Measurements from ENCODE around the gene KCNJ18. TPM values are rescaled to one million over a fixed set of nuclear protein-coding genes. Genes with fewer than 3 reads are reported as not detected.
"Not testable (repeated sequence)": the region's sequence is repeated elsewhere in the genome, so short reads cannot be mapped to it uniquely, and the experiment has no call there.

Gene KCNJ18
- total RNA-seq, 1 experiment from 2014 or later: not detected

DNA sequence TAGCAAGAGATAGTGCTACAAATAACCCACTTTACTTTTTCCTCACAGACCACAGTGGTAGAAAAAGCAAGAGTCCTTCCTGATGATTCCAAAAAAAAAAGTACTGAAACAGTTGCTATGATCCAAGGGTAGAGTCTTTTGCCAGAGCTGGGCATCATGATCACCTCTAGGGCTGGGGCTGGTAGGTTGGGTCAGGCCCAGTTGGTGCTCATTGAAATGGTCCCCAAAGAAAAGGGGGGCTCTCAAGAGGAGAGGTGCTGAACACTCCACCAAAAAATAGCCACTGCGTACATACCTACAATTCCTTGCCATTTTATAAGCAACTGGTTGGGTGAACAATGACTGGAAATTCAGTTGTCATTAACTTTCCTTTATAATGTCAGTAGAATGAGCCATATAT, 30.9 kb upstream of the KCNJ18 start:
- intact Hi-C loops (cut with micrococcal nuclease; ENCODE audit: unreplicated experiment); in situ Hi-C loops (cut with HindIII; ENCODE audit: low pct_unique_long_range_greater_than_20kb, low sequenced_read_pairs); POLR2A ChIA-PET; BruUV-seq (replicated peaks); ATAC-seq; H3K36me3 ChIP-seq (ENCODE audit: control insufficient read depth, insufficient read depth, low read length); H3K27me3 ChIP-seq (ENCODE audit: control insufficient read depth, insufficient read depth, low read length); H3K9me3 ChIP-seq (ENCODE audit: control insufficient read depth, insufficient read depth, low read depth, low read length); CTCF ChIA-PET; H3K4me1 ChIP-seq (ENCODE audit: control insufficient read depth, insufficient read depth, low read length); DNase-seq (ENCODE audit: low read depth, low spot score); H3K27ac ChIP-seq (ENCODE audit: low read length); H3K4me3 ChIP-seq (ENCODE audit: low read depth in 2 of 2, low read length in 2 of 2): not testable (repeated sequence)

DNA sequence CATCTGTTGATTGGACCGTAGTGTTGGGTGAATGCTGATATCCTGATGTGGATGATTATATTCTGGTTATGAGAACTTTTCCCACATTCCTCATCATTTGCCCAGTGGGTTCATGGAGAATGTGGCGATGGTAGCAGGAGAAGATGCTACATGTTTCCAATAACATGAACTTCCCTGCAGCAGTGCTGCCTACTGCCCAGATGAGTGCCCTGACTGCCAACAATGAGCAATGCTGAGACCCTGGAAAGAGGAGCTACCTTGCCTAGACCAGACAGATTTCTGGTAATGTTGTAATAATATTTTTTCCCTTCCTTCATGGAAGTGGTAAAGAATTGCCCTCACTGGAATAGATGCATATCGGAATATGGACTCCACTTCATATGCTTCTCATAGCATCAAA, 29.2 kb upstream of the KCNJ18 start:
- H3K4me1 ChIP-seq (ENCODE audit: control insufficient read depth, insufficient read depth, low read length); ATAC-seq; in situ Hi-C loops (cut with HindIII; ENCODE audit: low pct_unique_long_range_greater_than_20kb, low sequenced_read_pairs); H3K4me3 ChIP-seq (ENCODE audit: low read depth in 2 of 2, low read length in 2 of 2); H3K27ac ChIP-seq (ENCODE audit: low read length); intact Hi-C loops (cut with micrococcal nuclease; ENCODE audit: unreplicated experiment); H3K27me3 ChIP-seq (ENCODE audit: control insufficient read depth, insufficient read depth, low read length); BruUV-seq (replicated peaks); H3K9me3 ChIP-seq (ENCODE audit: control insufficient read depth, insufficient read depth, low read depth, low read length); DNase-seq (ENCODE audit: low read depth, low spot score); CTCF ChIA-PET; POLR2A ChIA-PET; H3K36me3 ChIP-seq (ENCODE audit: control insufficient read depth, insufficient read depth, low read length): not testable (repeated sequence)

DNA sequence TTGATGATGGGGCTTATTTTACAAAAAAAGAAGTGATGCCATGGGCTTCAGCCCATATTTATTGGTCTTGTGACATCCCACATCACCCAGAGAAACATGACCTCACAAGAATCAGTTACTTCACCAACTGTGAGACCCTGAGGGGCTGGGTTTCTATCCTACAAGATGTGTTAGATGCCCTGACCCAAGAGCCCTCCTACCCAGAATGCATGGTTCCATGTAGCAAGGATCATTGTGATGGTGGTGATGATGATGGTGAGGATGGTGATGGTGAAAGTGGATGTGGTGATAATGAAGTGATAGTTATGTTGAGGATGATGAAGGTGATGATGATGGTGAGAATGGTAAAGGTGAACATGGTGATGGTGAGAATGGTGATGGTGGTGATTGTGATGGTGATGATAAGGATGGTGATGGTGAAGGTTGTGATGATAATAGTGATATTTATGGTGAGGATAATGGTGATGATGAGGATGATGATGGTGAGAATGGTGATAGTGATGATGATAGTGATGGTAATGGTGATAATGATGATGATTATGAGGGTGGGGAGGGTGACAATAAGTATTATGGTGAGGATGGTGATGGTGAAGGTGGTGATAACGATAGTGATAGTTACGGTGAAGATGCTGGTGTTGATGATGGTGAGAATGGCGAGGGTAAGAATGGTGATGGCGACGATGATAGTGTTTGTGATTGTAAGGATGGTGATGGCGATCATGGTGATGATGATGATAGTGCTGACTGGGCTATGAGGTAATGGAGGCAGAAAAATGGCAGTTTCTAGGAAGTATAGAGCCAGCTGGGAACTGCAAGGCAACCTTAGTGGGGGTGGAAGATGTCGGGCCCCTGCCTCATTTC, 28.5 kb upstream of the KCNJ18 start:
- BruUV-seq (replicated peaks); ATAC-seq; intact Hi-C loops (cut with micrococcal nuclease; ENCODE audit: unreplicated experiment); POLR2A ChIA-PET; H3K36me3 ChIP-seq (ENCODE audit: control insufficient read depth, insufficient read depth, low read length); H3K27me3 ChIP-seq (ENCODE audit: control insufficient read depth, insufficient read depth, low read length); H3K4me3 ChIP-seq (ENCODE audit: low read depth in 2 of 2, low read length in 2 of 2); CTCF ChIA-PET; H3K4me1 ChIP-seq (ENCODE audit: control insufficient read depth, insufficient read depth, low read length); H3K9me3 ChIP-seq (ENCODE audit: control insufficient read depth, insufficient read depth, low read depth, low read length); in situ Hi-C loops (cut with HindIII; ENCODE audit: low pct_unique_long_range_greater_than_20kb, low sequenced_read_pairs); H3K27ac ChIP-seq (ENCODE audit: low read length); DNase-seq (ENCODE audit: low read depth, low spot score): not testable (repeated sequence)

DNA sequence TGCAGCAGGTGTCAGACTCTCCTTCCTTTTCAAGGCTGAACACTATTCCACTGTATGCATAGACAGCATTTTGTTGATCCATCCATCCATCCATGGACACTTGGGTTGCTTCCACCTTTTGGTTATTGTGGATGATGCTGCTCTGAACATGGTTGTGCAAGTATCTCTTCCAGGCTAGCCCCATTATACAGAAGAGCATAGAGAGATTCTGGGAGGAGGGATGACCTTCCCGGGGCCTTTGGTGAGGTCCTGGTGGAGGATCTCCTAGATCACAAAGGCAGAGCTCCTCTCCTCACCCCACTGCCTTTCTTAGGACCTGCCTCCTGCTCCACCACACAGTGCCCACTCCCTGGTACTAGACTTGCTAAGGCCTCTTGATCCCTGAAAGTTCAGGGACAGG, 27.2 kb upstream of the KCNJ18 start:
- in situ Hi-C loops (cut with HindIII; ENCODE audit: low pct_unique_long_range_greater_than_20kb, low sequenced_read_pairs); H3K27me3 ChIP-seq (ENCODE audit: control insufficient read depth, insufficient read depth, low read length); H3K4me3 ChIP-seq (ENCODE audit: low read depth in 2 of 2, low read length in 2 of 2); H3K9me3 ChIP-seq (ENCODE audit: control insufficient read depth, insufficient read depth, low read depth, low read length); H3K36me3 ChIP-seq (ENCODE audit: control insufficient read depth, insufficient read depth, low read length); BruUV-seq (replicated peaks); DNase-seq (ENCODE audit: low read depth, low spot score); POLR2A ChIA-PET; intact Hi-C loops (cut with micrococcal nuclease; ENCODE audit: unreplicated experiment); H3K4me1 ChIP-seq (ENCODE audit: control insufficient read depth, insufficient read depth, low read length); ATAC-seq; CTCF ChIA-PET; H3K27ac ChIP-seq (ENCODE audit: low read length): not testable (repeated sequence)

DNA sequence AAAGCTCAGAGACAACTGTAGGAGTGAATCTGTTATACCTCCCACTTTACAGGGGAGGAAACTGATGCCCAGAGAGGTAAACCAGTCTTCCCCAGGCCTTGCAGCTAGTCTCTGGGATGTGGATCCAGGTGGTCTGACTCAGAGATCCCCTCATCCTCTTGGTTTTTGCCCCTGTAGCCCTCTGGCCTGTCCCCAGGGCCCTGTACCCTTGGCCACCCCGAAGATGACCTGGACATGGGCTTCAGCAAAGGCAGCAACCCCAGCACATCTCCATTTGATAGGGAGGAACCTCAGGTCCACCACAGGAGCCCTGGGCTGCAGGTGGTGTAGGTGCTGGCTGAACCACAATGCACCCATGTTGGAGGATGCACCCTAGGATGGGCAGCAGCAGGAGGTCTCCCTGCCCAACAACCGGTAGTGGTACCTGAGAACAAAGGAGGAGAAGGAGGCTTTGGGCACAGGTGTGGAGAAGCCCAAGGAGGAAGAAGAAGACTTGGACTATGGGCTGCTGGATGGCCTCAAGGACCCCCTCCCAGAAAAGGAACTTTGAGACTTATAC, 26.3 kb upstream of the KCNJ18 start:
- BruUV-seq (replicated peaks); POLR2A ChIA-PET; intact Hi-C loops (cut with micrococcal nuclease; ENCODE audit: unreplicated experiment): not testable (repeated sequence)

DNA sequence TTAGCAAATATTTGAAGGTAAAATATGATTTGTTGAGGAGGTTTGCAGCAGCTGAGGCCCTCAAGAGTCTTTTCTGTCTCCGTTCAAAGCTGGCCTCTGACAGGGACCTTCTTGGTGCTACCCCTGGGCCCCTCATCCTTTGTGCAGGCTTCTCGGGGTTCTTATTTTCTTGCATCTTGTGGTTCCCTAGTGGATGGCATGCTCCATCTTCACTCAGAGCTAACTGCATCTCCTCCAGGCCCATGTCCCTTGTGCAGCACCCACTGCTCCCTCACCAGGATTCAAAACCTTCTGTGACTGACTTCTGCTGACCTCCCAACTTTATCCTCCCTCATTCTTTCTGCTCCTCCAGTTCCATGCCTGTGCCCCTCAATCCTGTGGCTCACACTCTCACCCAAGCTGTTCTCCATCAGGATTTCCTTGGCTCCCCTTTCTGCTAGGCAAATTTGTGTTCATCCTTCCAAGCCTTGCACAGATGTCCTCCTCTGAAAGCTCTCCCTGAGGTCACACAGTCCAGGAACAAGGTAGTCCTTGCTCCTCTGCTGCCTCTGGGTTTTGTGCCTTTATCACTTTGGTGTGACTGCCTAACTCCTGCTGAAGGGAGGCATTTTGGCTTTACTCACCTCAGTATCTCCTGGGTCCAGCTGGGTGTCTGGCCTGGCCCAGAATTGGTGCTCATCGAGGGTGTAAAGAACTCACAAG, 25.5 kb upstream of the KCNJ18 start:
- BruUV-seq (replicated peaks); H3K4me3 ChIP-seq (ENCODE audit: low read depth in 2 of 2, low read length in 2 of 2); H3K9me3 ChIP-seq (ENCODE audit: control insufficient read depth, insufficient read depth, low read depth, low read length); H3K27me3 ChIP-seq (ENCODE audit: control insufficient read depth, insufficient read depth, low read length); H3K36me3 ChIP-seq (ENCODE audit: control insufficient read depth, insufficient read depth, low read length); DNase-seq (ENCODE audit: low read depth, low spot score); H3K4me1 ChIP-seq (ENCODE audit: control insufficient read depth, insufficient read depth, low read length); ATAC-seq; H3K27ac ChIP-seq (ENCODE audit: low read length); POLR2A ChIA-PET; CTCF ChIA-PET; in situ Hi-C loops (cut with HindIII; ENCODE audit: low pct_unique_long_range_greater_than_20kb, low sequenced_read_pairs); intact Hi-C loops (cut with micrococcal nuclease; ENCODE audit: unreplicated experiment): not testable (repeated sequence)

More for the DNA sequence above, 26.3 kb upstream of the KCNJ18 start:
- ATAC-seq; DNase-seq (ENCODE audit: low read depth, low spot score); H3K9me3 ChIP-seq (ENCODE audit: control insufficient read depth, insufficient read depth, low read depth, low read length); H3K36me3 ChIP-seq (ENCODE audit: control insufficient read depth, insufficient read depth, low read length); H3K27ac ChIP-seq (ENCODE audit: low read length); H3K27me3 ChIP-seq (ENCODE audit: control insufficient read depth, insufficient read depth, low read length); in situ Hi-C loops (cut with HindIII; ENCODE audit: low pct_unique_long_range_greater_than_20kb, low sequenced_read_pairs); H3K4me3 ChIP-seq (ENCODE audit: low read depth in 2 of 2, low read length in 2 of 2); H3K4me1 ChIP-seq (ENCODE audit: control insufficient read depth, insufficient read depth, low read length); CTCF ChIA-PET: not testable (repeated sequence)

DNA sequence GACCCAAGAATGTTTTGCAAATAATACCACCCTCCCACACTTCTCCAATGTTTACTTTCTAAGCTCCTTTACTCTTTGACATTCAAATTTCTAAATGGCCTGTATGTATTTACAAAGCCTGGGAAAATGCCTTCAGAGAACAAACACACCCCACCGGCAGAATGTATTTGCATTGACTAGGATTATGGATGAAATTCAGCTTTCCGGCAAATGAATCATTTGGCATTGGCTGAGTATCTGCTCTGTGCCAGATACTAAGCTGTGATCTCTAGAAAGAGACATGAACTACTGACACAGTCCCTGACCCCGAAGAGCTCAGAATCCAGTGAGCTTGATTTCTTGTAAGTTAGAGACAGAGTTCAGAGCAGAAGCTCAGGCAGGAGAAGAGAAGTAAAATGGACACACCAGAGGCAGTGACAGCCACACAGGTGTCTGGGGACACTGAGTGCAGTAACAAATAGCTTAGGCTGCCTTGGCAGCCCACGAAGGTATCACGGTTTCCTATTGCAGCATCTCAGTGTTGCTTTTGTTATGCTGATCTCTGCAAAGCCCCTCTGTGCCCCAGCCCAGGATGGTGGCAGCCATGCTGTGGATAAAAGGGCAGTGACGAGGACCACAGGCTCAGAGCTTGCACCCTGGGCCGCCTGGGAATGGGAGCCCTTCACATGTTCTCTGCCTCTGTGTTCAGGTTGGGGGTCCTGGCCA, 24.8 kb upstream of the KCNJ18 start:
- H3K4me3 ChIP-seq (ENCODE audit: low read depth in 2 of 2, low read length in 2 of 2); CTCF ChIA-PET; H3K4me1 ChIP-seq (ENCODE audit: control insufficient read depth, insufficient read depth, low read length); BruUV-seq (replicated peaks); H3K36me3 ChIP-seq (ENCODE audit: control insufficient read depth, insufficient read depth, low read length); in situ Hi-C loops (cut with HindIII; ENCODE audit: low pct_unique_long_range_greater_than_20kb, low sequenced_read_pairs); H3K27ac ChIP-seq (ENCODE audit: low read length); H3K9me3 ChIP-seq (ENCODE audit: control insufficient read depth, insufficient read depth, low read depth, low read length); intact Hi-C loops (cut with micrococcal nuclease; ENCODE audit: unreplicated experiment); ATAC-seq; H3K27me3 ChIP-seq (ENCODE audit: control insufficient read depth, insufficient read depth, low read length); DNase-seq (ENCODE audit: low read depth, low spot score); POLR2A ChIA-PET: not testable (repeated sequence)
